GM23338 (cell line): Measurements from ENCODE around the gene IGF1R.

ENCODE experiments used
- CREB1 ChIP-seq: fragments of 250-450 bp; sonication (Bioruptor Pico); IDR thresholded peaks from 2 replicates; pipeline ENCODE4 v1.5.0; 2020; ENCODE audit warnings: low read depth, mild to moderate bottlenecking, moderate library complexity
- EZH2 ChIP-seq: fragments of 200-600 bp; sonication (generic); IDR thresholded peaks from one replicate; pipeline ENCODE4 v1.8.0; 2017; ENCODE audit warnings: antibody characterized with exemption, mild to moderate bottlenecking, low read depth; ENCODE audit not compliant: unreplicated experiment
- EZH2phosphoT487 ChIP-seq: fragments of 200-600 bp; sonication (generic); IDR thresholded peaks from one replicate; pipeline ENCODE4 v1.8.1; 2018; ENCODE audit warnings: antibody characterized with exemption; ENCODE audit not compliant: unreplicated experiment
- JUNB ChIP-seq: IDR thresholded peaks from one replicate; pipeline ENCODE4 v1.6.1; 2016; ENCODE audit warnings: antibody characterized with exemption; ENCODE audit not compliant: unreplicated experiment
- NANOG ChIP-seq: IDR thresholded peaks from 2 replicates; pipeline ENCODE4 v1.6.1; 2016; ENCODE audit warnings: antibody characterized with exemption, borderline replicate concordance
- POLR2AphosphoS5 ChIP-seq: IDR thresholded peaks from 2 replicates; pipeline ENCODE4 v1.6.1; 2016; ENCODE audit warnings: antibody characterized with exemption, low read depth
- ZNF114 ChIP-seq: fragments of 250-450 bp; sonication (Bioruptor Pico); IDR thresholded peaks from 2 replicates; pipeline ENCODE4 v1.5.0; 2020; ENCODE audit warnings: mild to moderate bottlenecking, moderate library complexity
- TF ChIP-seq, protein P1 (sequence below), 2 experiments: fragments of 200-600 bp in 1 of 2; sonication (generic) in 1 of 2; conservative IDR thresholded peaks; 2 replicates each; pipeline versions ENCODE4 v1.5.1 to v1.6.1; 2016 to 2017; ENCODE audit warnings: antibody characterized with exemption in 2 of 2, low read depth in 2 of 2, mild to moderate bottlenecking in 2 of 2, moderate library complexity in 1 of 2
- TF ChIP-seq, protein P2 (sequence below): IDR thresholded peaks from one replicate; pipeline ENCODE4 v1.6.1; 2018; ENCODE audit warnings: antibody characterized with exemption; ENCODE audit not compliant: unreplicated experiment

DNA sequence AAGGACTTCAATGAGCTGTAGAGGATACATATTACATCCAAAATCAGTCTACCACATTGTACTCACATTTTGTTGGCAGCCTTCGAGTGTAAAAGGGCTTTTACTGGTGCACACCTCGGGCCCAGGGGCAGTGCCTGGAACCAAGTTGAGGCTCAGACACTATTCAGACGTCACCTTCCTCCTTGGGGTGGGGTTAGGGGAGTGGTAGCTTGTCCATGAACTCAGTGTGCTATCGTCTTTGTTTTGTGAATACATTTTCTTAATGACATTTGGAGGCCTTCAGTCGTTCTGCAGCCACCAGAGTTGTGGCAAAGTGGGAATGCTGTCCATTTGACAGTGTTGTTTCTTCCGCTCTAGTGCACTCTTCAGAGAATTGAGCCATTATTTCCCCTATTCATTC, 245.1 kb downstream of the IGF1R start:
- TF ChIP-seq, protein P1, sequence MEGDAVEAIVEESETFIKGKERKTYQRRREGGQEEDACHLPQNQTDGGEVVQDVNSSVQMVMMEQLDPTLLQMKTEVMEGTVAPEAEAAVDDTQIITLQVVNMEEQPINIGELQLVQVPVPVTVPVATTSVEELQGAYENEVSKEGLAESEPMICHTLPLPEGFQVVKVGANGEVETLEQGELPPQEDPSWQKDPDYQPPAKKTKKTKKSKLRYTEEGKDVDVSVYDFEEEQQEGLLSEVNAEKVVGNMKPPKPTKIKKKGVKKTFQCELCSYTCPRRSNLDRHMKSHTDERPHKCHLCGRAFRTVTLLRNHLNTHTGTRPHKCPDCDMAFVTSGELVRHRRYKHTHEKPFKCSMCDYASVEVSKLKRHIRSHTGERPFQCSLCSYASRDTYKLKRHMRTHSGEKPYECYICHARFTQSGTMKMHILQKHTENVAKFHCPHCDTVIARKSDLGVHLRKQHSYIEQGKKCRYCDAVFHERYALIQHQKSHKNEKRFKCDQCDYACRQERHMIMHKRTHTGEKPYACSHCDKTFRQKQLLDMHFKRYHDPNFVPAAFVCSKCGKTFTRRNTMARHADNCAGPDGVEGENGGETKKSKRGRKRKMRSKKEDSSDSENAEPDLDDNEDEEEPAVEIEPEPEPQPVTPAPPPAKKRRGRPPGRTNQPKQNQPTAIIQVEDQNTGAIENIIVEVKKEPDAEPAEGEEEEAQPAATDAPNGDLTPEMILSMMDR (conservative IDR thresholded peaks at IDR 0.05; ENCODE audit: low read depth in 2 of 2) = no peak
- no peak for TF ChIP-seq POLR2AphosphoS5
- no peak for TF ChIP-seq EZH2
- no peak for TF ChIP-seq EZH2phosphoT487
- TF ChIP-seq, protein P2, sequence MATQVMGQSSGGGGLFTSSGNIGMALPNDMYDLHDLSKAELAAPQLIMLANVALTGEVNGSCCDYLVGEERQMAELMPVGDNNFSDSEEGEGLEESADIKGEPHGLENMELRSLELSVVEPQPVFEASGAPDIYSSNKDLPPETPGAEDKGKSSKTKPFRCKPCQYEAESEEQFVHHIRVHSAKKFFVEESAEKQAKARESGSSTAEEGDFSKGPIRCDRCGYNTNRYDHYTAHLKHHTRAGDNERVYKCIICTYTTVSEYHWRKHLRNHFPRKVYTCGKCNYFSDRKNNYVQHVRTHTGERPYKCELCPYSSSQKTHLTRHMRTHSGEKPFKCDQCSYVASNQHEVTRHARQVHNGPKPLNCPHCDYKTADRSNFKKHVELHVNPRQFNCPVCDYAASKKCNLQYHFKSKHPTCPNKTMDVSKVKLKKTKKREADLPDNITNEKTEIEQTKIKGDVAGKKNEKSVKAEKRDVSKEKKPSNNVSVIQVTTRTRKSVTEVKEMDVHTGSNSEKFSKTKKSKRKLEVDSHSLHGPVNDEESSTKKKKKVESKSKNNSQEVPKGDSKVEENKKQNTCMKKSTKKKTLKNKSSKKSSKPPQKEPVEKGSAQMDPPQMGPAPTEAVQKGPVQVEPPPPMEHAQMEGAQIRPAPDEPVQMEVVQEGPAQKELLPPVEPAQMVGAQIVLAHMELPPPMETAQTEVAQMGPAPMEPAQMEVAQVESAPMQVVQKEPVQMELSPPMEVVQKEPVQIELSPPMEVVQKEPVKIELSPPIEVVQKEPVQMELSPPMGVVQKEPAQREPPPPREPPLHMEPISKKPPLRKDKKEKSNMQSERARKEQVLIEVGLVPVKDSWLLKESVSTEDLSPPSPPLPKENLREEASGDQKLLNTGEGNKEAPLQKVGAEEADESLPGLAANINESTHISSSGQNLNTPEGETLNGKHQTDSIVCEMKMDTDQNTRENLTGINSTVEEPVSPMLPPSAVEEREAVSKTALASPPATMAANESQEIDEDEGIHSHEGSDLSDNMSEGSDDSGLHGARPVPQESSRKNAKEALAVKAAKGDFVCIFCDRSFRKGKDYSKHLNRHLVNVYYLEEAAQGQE = no peak
- no peak for TF ChIP-seq JUNB
- TF ChIP-seq ZNF114 = no peak
- no peak for TF ChIP-seq CREB1 (CRISPR knock-in tag)
- TF ChIP-seq NANOG = no peak
